Esophagus (tissue), 2 donors: Measurements from ENCODE around the gene PRAMEF18. TPM values are rescaled to one million over a fixed set of nuclear protein-coding genes. Genes with fewer than 3 reads are reported as not detected.
"Not testable (repeated sequence)": the region's sequence is repeated elsewhere in the genome, so short reads cannot be mapped to it uniquely, and the experiment has no call there.

ENCODE experiments used
- H3K27ac ChIP-seq, 2 donors: one replicate each; pipeline ENCODE4 v1.5.1; 2013; ENCODE audit warnings: low read depth in 2 of 2, mild to moderate bottlenecking in 2 of 2, inconsistent platforms in 1 of 2, low read length in 1 of 2, moderate library complexity in 1 of 2
- H3K27me3 ChIP-seq, 2 donors: one replicate each; pipeline ENCODE4 v1.6.1; 2013; ENCODE audit warnings: low read length in 2 of 2, control low read depth in 1 of 2, mild to moderate bottlenecking in 1 of 2; ENCODE audit not compliant: insufficient read depth in 2 of 2, control insufficient read depth in 1 of 2
- H3K36me3 ChIP-seq, 2 donors: one replicate each; pipeline ENCODE4 v1.6.1; 2013; ENCODE audit warnings: low read length in 1 of 2; ENCODE audit not compliant: control insufficient read depth in 2 of 2, insufficient read depth in 2 of 2
- H3K4me1 ChIP-seq, 2 donors: one replicate each; pipeline ENCODE4 v1.6.1; 2013; ENCODE audit warnings: low read length in 1 of 2; ENCODE audit not compliant: control insufficient read depth in 2 of 2, insufficient read depth in 2 of 2
- H3K4me3 ChIP-seq, 2 donors: one replicate each; pipeline ENCODE4 v1.5.1; 2013; ENCODE audit warnings: low read length in 2 of 2, mild to moderate bottlenecking in 2 of 2, low read depth in 1 of 2, moderate library complexity in 1 of 2
- H3K9me3 ChIP-seq, 2 donors: one replicate each; pipeline ENCODE4 v1.6.1; 2013; ENCODE audit warnings: mild to moderate bottlenecking in 2 of 2, low read depth in 1 of 2, low read length in 1 of 2, moderate library complexity in 1 of 2; ENCODE audit not compliant: control insufficient read depth in 2 of 2, insufficient read depth in 1 of 2
- WGBS, 2 donors: extraction: QIAGEN DNeasy Blood & Tissue Kit; methylation state at CpG; one replicate each; pipeline ENCODE4 v1.1.7; 2013; 5-methylcytosine and 5-hydroxymethylcytosine counted together
- polyA plus RNA-seq, 2 donors: library from polyadenylated mRNA; stranded (reverse); fragments of 200-250 nt; gene quantifications; one replicate each; pipeline ENCODE4 v1.2.3, GENCODE V29; 2013
- donor health status: healthy with polysubstance abuse.
- donor health status: Bipolar disorder and iron deficiency.

PRAMEF18 gene, protein sequence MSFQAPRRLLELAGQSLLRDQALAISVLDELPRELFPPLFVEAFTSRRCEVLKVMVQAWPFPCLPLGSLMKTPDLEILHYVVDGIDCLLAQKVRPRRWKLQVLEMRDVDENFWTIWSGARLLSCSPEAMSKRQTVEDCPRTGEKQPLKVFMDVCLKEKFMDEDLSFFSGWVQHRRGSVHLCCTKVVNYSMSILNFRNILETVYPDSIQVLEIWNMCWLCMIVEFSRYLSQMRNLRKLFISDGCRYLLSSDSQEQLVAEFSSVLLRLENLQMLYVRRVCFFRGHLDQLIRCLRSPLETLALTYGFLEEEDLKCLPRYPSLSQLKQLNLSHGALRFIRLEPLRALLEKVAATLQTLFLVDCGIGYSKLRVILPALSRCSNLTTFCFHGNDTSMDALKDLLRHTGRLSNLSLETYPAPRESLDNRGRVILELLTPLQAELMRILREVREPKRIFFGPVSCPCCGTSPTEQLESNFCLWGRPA
- not detected for polyA plus RNA-seq

DNA sequence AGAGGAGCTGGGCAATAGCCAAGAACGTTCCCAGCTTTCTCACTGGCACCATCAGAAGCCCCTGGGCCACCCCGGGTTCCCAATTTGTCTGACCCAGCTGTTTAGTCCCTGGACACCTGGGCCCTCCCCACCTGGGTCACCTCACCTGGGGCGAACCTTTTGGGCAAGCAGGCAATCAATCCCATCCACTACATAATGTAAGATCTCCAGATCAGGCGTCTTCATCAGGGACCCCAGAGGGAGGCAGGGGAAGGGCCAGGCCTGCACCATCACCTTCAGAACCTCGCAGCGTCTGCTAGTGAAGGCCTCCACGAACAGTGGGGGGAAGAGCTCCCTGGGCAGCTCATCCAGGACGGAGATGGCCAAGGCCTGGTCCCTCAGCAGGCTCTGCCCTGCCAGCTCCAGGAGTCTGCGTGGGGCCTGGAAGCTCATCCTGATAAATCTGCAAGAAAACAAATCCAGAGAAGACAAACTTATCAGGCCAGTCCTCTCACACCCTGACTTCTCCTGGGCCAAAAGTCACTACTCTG is at the start of gene PRAMEF18:
Gene PRAMEF18, minus strand, starts transcription at position 480 of the 530 bp plus-strand sequence. Its CDS starts 48 bp downstream, at position 432.
- not testable (repeated sequence) for H3K36me3 ChIP-seq, H3K27ac ChIP-seq, H3K4me1 ChIP-seq, H3K9me3 ChIP-seq, H3K27me3 ChIP-seq, H3K4me3 ChIP-seq
- WGBS, 2 donors, result 69 to 74% methylated on average over 9 of the region's 9 CpGs

DNA sequence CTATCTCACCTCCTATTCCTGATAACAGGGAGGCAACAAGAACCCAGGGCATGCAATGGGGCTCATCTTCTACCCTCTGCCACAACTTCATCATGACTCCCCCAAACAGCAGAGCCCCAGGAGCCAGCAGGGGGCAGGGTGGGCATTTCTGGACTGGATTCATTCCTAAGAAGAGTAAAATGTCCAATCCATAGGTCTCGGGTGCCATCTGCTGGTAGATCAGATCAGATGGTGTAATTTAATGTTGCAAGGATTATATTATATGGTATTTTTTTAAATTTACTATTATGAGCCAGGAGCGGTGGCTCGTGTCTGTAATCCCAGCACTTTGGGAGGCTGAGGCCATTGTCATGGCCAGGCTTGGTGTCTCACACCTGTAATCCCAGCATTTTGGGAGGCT is 39.2 kb upstream of the PRAMEF18 start:
- not testable (repeated sequence) for H3K9me3 ChIP-seq, H3K4me3 ChIP-seq, H3K27me3 ChIP-seq, H3K27ac ChIP-seq, H3K4me1 ChIP-seq, H3K36me3 ChIP-seq
- 30 to 40% methylated on average over 2 of the region's 3 CpGs for WGBS, 2 donors

DNA sequence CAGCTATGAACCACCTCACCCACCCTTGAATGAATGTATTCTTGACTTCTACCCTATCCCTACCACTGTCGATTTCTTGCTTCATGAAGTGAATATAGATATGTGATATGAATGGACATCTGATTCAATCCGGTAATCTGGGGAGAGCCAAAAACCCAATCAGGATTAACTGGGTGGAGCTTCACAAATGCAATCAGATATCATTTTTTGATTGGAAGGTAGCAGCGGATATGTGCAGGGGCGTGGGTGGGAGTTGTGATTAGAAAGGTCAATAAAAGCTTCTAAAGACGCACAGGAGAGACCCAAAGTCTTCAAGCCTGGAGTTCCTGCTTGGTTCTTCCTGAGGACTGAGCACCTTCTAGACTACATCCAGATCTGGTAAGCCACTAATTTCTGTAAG is 27.9 kb upstream of the PRAMEF18 start, which contains the start of gene PRAMEF5:
Gene PRAMEF5, plus strand, starts transcription at position 301 of the 400 bp plus-strand sequence. CDS start 5,071 bp downstream, outside the sequence.
- not testable (repeated sequence) for H3K36me3 ChIP-seq, H3K4me1 ChIP-seq, H3K9me3 ChIP-seq, H3K27ac ChIP-seq, H3K27me3 ChIP-seq, H3K4me3 ChIP-seq
- 81 to 91% methylated on average over 2 of the region's 5 CpGs for WGBS, 2 donors

DNA sequence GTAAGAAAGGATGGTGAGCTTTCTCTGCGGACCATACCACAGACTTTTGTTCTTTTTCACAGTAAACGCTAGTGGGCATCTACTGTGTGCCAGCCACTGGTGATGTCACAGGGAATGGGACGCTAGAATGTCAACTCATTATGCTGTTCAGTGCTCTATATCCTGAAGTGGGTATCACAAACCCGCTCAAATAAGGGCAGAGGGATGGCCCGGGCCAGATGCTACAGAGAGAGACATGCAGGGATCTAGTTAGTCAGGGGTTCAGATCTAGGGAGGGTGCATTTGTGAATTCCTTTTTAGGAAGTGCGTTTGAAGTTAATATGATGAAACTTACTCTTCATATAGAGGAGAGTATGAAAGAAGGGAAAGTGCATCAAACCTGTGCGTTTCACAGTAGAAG is 21.2 kb upstream of the PRAMEF18 start:
- not testable (repeated sequence) for H3K27me3 ChIP-seq, H3K9me3 ChIP-seq, H3K36me3 ChIP-seq, H3K4me1 ChIP-seq, H3K4me3 ChIP-seq, H3K27ac ChIP-seq
- WGBS, 2 donors, result 72 to 77% methylated on average over 6 of the region's 7 CpGs

DNA sequence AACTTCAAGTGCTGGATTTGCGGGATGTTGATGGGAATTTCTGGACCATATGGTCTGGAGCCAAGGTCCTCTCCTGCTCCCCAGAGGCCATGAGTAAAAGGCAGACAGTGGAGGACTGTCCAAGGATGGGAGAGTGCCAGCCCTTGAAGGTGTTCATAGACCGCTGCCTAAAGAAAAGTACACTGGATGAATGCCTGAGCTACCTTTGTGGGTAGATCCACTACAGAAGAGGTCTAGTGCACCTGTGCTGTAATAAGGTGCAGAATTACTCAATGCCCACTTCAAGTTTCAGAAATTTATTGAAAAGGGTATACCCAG is 20.6 kb upstream of the PRAMEF18 start:
- 79 to 81% methylated on average over 2 of the region's 2 CpGs for WGBS, 2 donors
- not testable (repeated sequence) for H3K27me3 ChIP-seq, H3K9me3 ChIP-seq, H3K36me3 ChIP-seq, H3K4me1 ChIP-seq, H3K27ac ChIP-seq, H3K4me3 ChIP-seq

DNA sequence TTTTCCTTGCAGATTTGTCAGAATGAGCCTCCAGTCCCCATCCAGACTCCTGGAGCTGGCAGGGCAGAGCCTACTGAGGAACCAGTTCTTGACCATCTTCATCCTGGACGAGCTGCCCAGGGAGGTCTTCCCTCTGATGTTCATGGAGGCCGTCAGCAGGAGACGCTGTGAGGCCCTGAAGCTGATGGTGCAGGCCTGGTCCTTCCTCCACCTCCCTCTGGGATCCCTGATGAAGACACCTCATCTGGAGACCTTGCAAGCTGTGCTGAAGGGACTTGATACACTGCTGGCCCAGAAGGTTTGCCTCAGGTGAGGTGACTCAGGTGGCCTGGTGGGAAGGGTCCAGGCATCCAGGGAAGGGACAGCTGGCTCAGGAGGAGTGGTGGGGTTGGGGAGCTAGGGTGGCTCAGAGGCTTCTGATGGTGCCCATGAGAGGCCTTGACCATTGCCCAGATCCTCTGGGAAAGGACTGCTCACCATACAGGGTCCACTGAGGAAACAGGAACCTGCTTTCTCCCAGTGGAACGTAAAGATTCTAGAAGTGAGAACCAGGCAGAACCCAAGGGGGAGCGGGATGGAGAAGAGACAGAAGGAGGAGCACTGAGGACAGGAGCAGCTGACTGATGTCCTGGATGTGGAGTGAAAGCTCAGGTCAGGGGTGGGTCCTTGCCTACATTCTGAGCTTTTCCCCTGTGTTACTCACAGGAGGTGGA is 20.0 kb upstream of the PRAMEF18 start:
- H3K27me3 ChIP-seq, H3K36me3 ChIP-seq, H3K4me1 ChIP-seq, H3K4me3 ChIP-seq, H3K27ac ChIP-seq, H3K9me3 ChIP-seq: not testable (repeated sequence)
- 73 to 80% methylated on average over 5 of the region's 5 CpGs for WGBS, 2 donors

DNA sequence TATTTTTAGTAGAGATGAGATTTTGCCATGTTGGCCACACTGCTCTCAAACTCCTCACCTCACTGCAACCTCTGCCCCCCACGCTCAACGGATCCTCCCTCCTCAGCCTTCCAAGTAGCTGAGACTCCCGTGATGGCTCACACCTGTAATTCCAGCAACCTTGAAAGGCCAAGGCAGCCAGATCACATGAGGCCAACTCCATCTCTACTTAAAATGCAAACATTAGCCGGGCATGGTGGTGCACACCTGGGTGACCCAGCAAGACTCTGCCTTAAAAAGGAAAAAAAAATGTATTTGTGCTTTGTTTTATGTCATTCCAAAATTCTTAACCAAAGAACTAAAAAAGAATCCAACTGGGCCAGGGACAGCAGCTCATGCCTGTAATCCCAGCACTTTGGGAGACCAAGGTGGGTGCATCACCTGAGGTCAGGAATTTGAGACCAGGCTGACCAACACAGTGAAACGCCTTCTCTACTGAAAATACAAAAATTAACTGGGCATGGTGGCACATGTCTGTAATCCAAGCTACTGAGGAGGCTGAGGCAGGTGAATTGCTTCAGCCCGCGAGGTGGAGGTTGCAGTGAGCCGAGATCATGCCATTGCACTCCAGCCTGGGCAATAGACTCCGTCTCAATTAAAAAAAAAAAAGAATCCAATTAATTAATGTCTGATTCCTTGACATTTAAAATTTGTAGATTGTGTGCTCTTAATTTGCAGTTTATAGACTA is 17.7 kb upstream of the PRAMEF18 start:
- H3K4me3 ChIP-seq, H3K36me3 ChIP-seq, H3K4me1 ChIP-seq: not testable (repeated sequence)

DNA sequence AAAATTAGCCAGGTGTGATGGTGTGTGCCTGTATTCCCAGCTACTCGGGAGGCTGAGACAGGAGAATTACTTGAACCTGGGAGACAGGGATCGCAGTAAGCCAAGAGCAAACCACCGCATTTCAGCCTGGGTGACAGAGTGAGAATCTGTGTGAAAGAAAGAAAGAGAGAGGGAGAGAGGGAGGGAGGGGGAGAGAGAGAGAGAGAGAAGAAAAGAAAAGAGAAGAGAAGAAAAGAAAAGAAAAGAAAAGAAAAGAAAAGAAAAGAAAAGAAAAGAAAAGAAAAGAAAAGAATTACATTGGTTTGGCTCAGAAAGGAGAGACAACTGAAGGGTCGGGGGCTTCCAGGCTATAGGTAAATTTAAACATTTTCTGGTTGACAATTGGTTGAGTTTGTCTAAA is 13.7 kb upstream of the PRAMEF18 start:
- WGBS, 2 donors, result 85 to 89% methylated on average over 4 of the region's 4 CpGs

More for the DNA sequence above, 17.7 kb upstream of the PRAMEF18 start:
- H3K27ac ChIP-seq, H3K9me3 ChIP-seq, H3K27me3 ChIP-seq: not testable (repeated sequence)
- 81 to 85% methylated on average over 9 of the region's 9 CpGs for WGBS, 2 donors

DNA sequence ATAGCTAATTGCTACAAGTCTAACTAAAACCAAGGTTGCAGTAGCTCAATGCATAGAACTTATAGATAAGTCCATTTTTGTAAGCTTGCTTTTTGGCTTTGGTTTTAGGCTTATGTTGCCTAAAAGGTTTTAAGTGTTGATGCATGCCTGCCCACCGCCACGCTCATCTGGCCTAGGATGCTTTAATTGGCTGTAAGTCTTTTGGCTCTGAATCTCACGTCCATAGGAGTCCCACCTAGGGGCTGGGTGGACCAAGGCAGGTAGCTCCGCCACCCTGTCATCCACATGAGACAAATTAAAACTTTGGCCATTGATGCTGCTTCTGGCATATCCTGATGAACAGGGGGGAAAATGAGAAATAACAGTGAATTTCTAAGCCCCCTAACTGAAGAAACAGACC is 11.6 kb upstream of the PRAMEF18 start:
- not testable (repeated sequence) for H3K4me3 ChIP-seq, H3K9me3 ChIP-seq, H3K27ac ChIP-seq, H3K36me3 ChIP-seq, H3K27me3 ChIP-seq, H3K4me1 ChIP-seq
- WGBS, 2 donors, result 71 to 83% methylated on average over 4 of the region's 4 CpGs

More for the DNA sequence above, 13.7 kb upstream of the PRAMEF18 start:
- not testable (repeated sequence) for H3K36me3 ChIP-seq, H3K4me3 ChIP-seq, H3K27me3 ChIP-seq, H3K9me3 ChIP-seq, H3K4me1 ChIP-seq, H3K27ac ChIP-seq
